COLO668 (cell line): ENCODE measurements around the gene TMEM176B.
A peak's percentile ranks its signal among the peaks of the same experiment; 100 is the strongest.

Source experiments
- DNase-seq: peaks from one replicate; lab custom pipeline; 2025; ENCODE audit not compliant: unreplicated experiment; lab: John Stamatoyannopoulos, UW

Gene TMEM176B

GRCh38 chr7:150823484-150824126 is 23.4 kb upstream of the TMEM176B start:
- DNase-seq = no peak

GRCh38 chr7:150823043-150823442 is 22.9 kb upstream of the TMEM176B start:
- DNase-seq = no peak

- no peak for DNase-seq
Observed at GRCh38 chr7:150820578-150821198, 20.5 kb upstream of the TMEM176B start.

GRCh38 chr7:150820148-150820547 is 20.0 kb upstream of the TMEM176B start:
- DNase-seq = no peak

GRCh38 chr7:150818971-150819370 is 18.8 kb upstream of the TMEM176B start:
- DNase-seq = no peak

- DNase-seq = no peak
Observed at GRCh38 chr7:150814328-150815001, 14.3 kb upstream of the TMEM176B start.

GRCh38 chr7:150807616-150808438 is 7.7 kb upstream of the TMEM176B start:
- DNase-seq = peak; percentile 73

GRCh38 chr7:150806863-150807262 is 6.7 kb upstream of the TMEM176B start:
- no peak for DNase-seq

GRCh38 chr7:150806454-150806853 is 6.3 kb upstream of the TMEM176B start:
- DNase-seq = no peak

- no peak for DNase-seq
Observed at GRCh38 chr7:150805864-150806263, 5.7 kb upstream of the TMEM176B start.

- no peak for DNase-seq
Observed at GRCh38 chr7:150804802-150805201, 4.6 kb upstream of the TMEM176B start.

GRCh38 chr7:150803161-150803860 is 3.1 kb upstream of the TMEM176B start:
- DNase-seq = peak; percentile 40

- peak; percentile 72 for DNase-seq
Observed at GRCh38 chr7:150801946-150802771, 2.0 kb upstream of the TMEM176B start.

- peak; percentile 49 for DNase-seq
Observed at GRCh38 chr7:150801242-150801945, 1.2 kb upstream of the TMEM176B start.

- DNase-seq = peak; percentile 80
Observed at GRCh38 chr7:150800581-150801241, 547 bp upstream of the TMEM176B start, which contains the start of gene TMEM176A. TMEM176A (plus strand) TSS chr7:150800769; CDS start chr7:150801551, 782 bp downstream.

GRCh38 chr7:150799156-150799555 is 1.0 kb downstream of the TMEM176B start:
- DNase-seq = no peak

GRCh38 chr7:150797661-150798060 is 2.5 kb downstream of the TMEM176B start:
- no peak for DNase-seq

GRCh38 chr7:150793569-150794238 is 6.5 kb downstream of the TMEM176B start:
- DNase-seq = no peak
